ENCODE data around the gene ACTL6B.

- TF ChIP-seq JUND (IDR thresholded peaks at IDR 0.05) (no peak), TAF1 (IDR thresholded peaks at IDR 0.05; ENCODE audit: borderline replicate concordance, low read depth, low read length) (no peak), CTCF (IDR thresholded peaks at IDR 0.05) (no peak), FOSL2 (IDR thresholded peaks at IDR 0.05; ENCODE audit: borderline replicate concordance, low read depth) (no peak), NFIC (IDR thresholded peaks at IDR 0.05; ENCODE audit: borderline replicate concordance) (no peak), POLR2AphosphoS5 (IDR thresholded peaks at IDR 0.05; ENCODE audit: low read depth, low read length) (no peak), RFX5 (IDR thresholded peaks at IDR 0.05; ENCODE audit: low read length) (no peak), MAX (IDR thresholded peaks at IDR 0.05; ENCODE audit: low read depth) (no peak), FOXM1 (IDR thresholded peaks at IDR 0.05; ENCODE audit: low read depth) (no peak), GABPA (IDR thresholded peaks at IDR 0.05; ENCODE audit: low read depth) (no peak), EP300 (IDR thresholded peaks at IDR 0.05; ENCODE audit: borderline replicate concordance in 1 of 2, low read depth in 1 of 2, low read length in 1 of 2) (no peak), ZBTB33 (IDR thresholded peaks at IDR 0.05; ENCODE audit: borderline replicate concordance, low read depth) (no peak)
Observed at GRCh38 chr7:100621554-100621953, 34.7 kb downstream of the ACTL6B start.
